Spleen (tissue), 11 donors: Measurements from ENCODE around the gene HSPA12B. TPM values are rescaled to one million over a fixed set of nuclear protein-coding genes. Genes with fewer than 3 reads are reported as not detected.

Experiments used
- DNase-seq: peaks from one replicate; pipeline ENCODE4 v3.0.0-alpha.2; 2020
- H3K27ac ChIP-seq, 8 donors: fragments of 200-600 bp; sonication (generic) in 7 of 8; 1 replicate in 4 of 8; 2 replicates in 4 of 8; pipeline versions ENCODE4 v1.5.0 to v1.8.0; 2016 to 2021; ENCODE audit warnings: inconsistent platforms in 4 of 8, mild to moderate bottlenecking in 4 of 8, moderate library complexity in 1 of 8
- H3K27me3 ChIP-seq, 7 donors: fragments of 200-600 bp; sonication (generic) in 6 of 7; replicated peaks in 1 of 7; 1 replicate in 4 of 7; 2 replicates in 3 of 7; pipeline versions ENCODE4 v1.5.0 to v1.8.0; 2016 to 2021; ENCODE audit warnings: inconsistent platforms in 3 of 7, mild to moderate bottlenecking in 1 of 7
- H3K36me3 ChIP-seq, 6 donors: fragments of 200-600 bp; sonication (generic) in 5 of 6; 1 replicate in 4 of 6; 2 replicates in 2 of 6; pipeline versions ENCODE4 v1.5.0 to v1.8.0; 2016 to 2021; ENCODE audit warnings: inconsistent platforms in 2 of 6
- H3K4me1 ChIP-seq, 6 donors: fragments of 200-600 bp; sonication (generic) in 5 of 6; 1 replicate in 3 of 6; 2 replicates in 3 of 6; pipeline versions ENCODE4 v1.5.0 to v1.8.0; 2016 to 2021; ENCODE audit warnings: inconsistent platforms in 3 of 6
- H3K4me3 ChIP-seq, 8 donors: fragments of 200-600 bp; sonication (generic) in 7 of 8; 1 replicate in 4 of 8; 2 replicates in 4 of 8; pipeline versions ENCODE4 v1.5.0 to v1.8.0; 2016 to 2021; ENCODE audit warnings: inconsistent platforms in 4 of 8, mild to moderate bottlenecking in 4 of 8, moderate library complexity in 2 of 8
- H3K9me3 ChIP-seq, 8 donors: fragments of 200-600 bp; sonication (generic) in 7 of 8; 1 replicate in 4 of 8; 2 replicates in 4 of 8; pipeline versions ENCODE4 v1.5.0 to v1.8.0; 2016 to 2021; ENCODE audit warnings: inconsistent platforms in 4 of 8
- CTCF ChIP-seq, 11 experiments: fragments of 200-600 bp in 7 of 11; fragments of 450-650 bp in 4 of 11; sonication (generic) in 4 of 11; IDR thresholded peaks in 8 of 11; conservative IDR thresholded peaks in 3 of 11; 1 replicate in 7 of 11; 2 replicates in 4 of 11; pipeline versions ENCODE4 v1.4.0 to v1.8.0; 2016 to 2021; ENCODE audit warnings: antibody characterized with exemption in 11 of 11, inconsistent platforms in 4 of 11, mild to moderate bottlenecking in 1 of 11
- POLR2A ChIP-seq, 3 donors: fragments of 450-650 bp; IDR thresholded peaks; one replicate each; pipeline ENCODE4 v1.5.1; 2017; ENCODE audit warnings: antibody characterized with exemption in 3 of 3, mild to moderate bottlenecking in 1 of 3
- POLR2AphosphoS5 ChIP-seq, 3 donors: sonication (generic); formaldehyde crosslinking; IDR thresholded peaks; one replicate each; pipeline ENCODE4 v1.5.1; 2017; ENCODE audit warnings: antibody characterized with exemption in 3 of 3
- WGBS, 5 donors: extraction: QIAGEN DNeasy Blood & Tissue Kit in 3 of 5; methylation state at CpG; one replicate each; pipeline versions ENCODE4 v1.1.5 to v1.1.7; 2013 to 2018; 5-methylcytosine and 5-hydroxymethylcytosine counted together
- intact Hi-C: fragments of 100-400 bp; cut with DNase I; formaldehyde crosslinking; loops from one replicate; pipeline ENCODE4 v1.15.0; 2023; ENCODE audit warnings: low total_unique reads
- polyA plus RNA-seq, 3 donors: library from polyadenylated mRNA; stranded (reverse); fragments of 200-250 nt; gene quantifications; one replicate each; pipeline ENCODE4 v1.2.1, GENCODE V29; 2013
- total RNA-seq, 7 donors: library from RNA; depleted of rRNA in 3 of 7; stranded (reverse); fragments of >200 nt in 3 of 7; fragmentation: NEBNext Ultra II Directional in 4 of 7; extraction: Animal tissue kit (Norgen Biotek cat#: 25700) in 4 of 7; gene quantifications; one replicate each; pipeline versions ENCODE4 v1.1.0 to v1.2.1, GENCODE V29; 2016 to 2021
- donor health status: healthy with polysubstance abuse.
- donor health status: DM: no; HTN: no; CAD: no; lungs with moderate emphysema.
- donor health status: DM: no; HTN: no; CAD: no.
- donor health status: Bipolar disorder and iron deficiency.
- donor health status: healthy.
- donor health status: DM: no; HTN: no; CAD: no.
- donor health status: DM: yes; HTN: yes; CAD: no.

HSPA12B gene
- total and polyA plus RNA-seq, 10 donors, result 5.7 to 74.0 (median 27.2) TPM

GRCh38 chr20:3765171-3765882 is 32.8 kb downstream of the HSPA12B start:
- WGBS, 5 donors, result 35 to 77% (median 69%) methylated on average over 2 to 3 of the region's 3 CpGs
- peaks cover 0 to 20% (median 0%) of the 10 kb centered on the region in 6 donors for H3K36me3 ChIP-seq
- intact Hi-C loops, result no loop called here
- peak overlapping the region in 4 of 8 donors; percentile 89 to 97 (median 94) for H3K27ac ChIP-seq
- H3K27me3 ChIP-seq, result no peaks in the 10 kb centered on the region
- peak overlapping the region in 1 of 8 donors; percentile 98 for H3K4me3 ChIP-seq
- peaks cover 12 to 93% (median 49%) of the 10 kb centered on the region in 6 donors for H3K4me1 ChIP-seq
- no peak for DNase-seq
- TF ChIP-seq POLR2A (IDR thresholded peaks at IDR 0.05) (no peak), CTCF (IDR thresholded peaks at IDR 0.05 in 8 of 11, conservative IDR thresholded peaks at IDR 0.05 in 3 of 11) (no peak), POLR2AphosphoS5 (IDR thresholded peaks at IDR 0.05) (no peak)
- no peaks in the 10 kb centered on the region for H3K9me3 ChIP-seq

- H3K27me3 ChIP-seq, result no peaks in the 10 kb centered on the region
- WGBS, 5 donors, result 24 to 43% (median 28%) methylated on average over 9 of the region's 9 CpGs
- H3K4me1 ChIP-seq, result peaks cover 12 to 81% (median 45%) of the 10 kb centered on the region in 6 donors
- no peaks in the 10 kb centered on the region for H3K9me3 ChIP-seq
- DNase-seq, result peak; percentile 77
- intact Hi-C loops, result no loop called here
- peaks cover 0 to 8% (median 0%) of the 10 kb centered on the region in 6 donors for H3K36me3 ChIP-seq
- H3K4me3 ChIP-seq, result peak overlapping the region; percentile 63 to 98 (median 82)
- peak overlapping the region in 4 of 8 donors; percentile 89 to 97 (median 94) for H3K27ac ChIP-seq
- TF ChIP-seq POLR2A (IDR thresholded peaks at IDR 0.05), result no peak
- no peak for TF ChIP-seq CTCF (IDR thresholded peaks at IDR 0.05 in 8 of 11, conservative IDR thresholded peaks at IDR 0.05 in 3 of 11)
- no peak for TF ChIP-seq POLR2AphosphoS5 (IDR thresholded peaks at IDR 0.05)
Observed at GRCh38 chr20:3766422-3767109, 34.1 kb downstream of the HSPA12B start.

DNA sequence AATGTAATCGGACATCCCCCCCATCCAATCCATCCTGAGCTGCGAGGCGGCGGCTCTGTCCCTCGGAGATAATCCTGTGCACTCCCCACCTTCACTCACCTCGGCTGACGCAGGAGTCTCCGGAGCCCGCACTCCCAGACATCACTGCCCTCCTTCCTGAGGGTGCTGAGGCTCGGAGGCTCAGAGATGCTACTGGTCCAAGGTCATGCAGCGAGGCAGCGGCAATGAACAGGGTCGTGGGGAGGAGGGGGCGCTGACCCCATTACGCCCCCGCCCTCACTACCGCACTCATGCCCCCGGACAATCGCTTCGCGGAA is 34.6 kb downstream of the HSPA12B start:
- DNase-seq, result no peak
- H3K27ac ChIP-seq, result peak overlapping the region in 5 of 8 donors; percentile 89 to 97 (median 92)
- peaks cover 0 to 3% (median 0%) of the 10 kb centered on the region in 6 donors for H3K36me3 ChIP-seq
- 1 to 3% (median 2%) methylated on average over 20 to 21 of the region's 21 CpGs for WGBS, 5 donors
- H3K9me3 ChIP-seq, result no peaks in the 10 kb centered on the region
- TF ChIP-seq CTCF (IDR thresholded peaks at IDR 0.05 in 8 of 11, conservative IDR thresholded peaks at IDR 0.05 in 3 of 11) (no peak), POLR2AphosphoS5 (IDR thresholded peaks at IDR 0.05) (no peak), POLR2A (IDR thresholded peaks at IDR 0.05) (no peak)
- no peaks in the 10 kb centered on the region for H3K27me3 ChIP-seq
- peak overlapping the region; percentile 63 to 98 (median 82) for H3K4me3 ChIP-seq
- H3K4me1 ChIP-seq, result peaks cover 12 to 78% (median 45%) of the 10 kb centered on the region in 6 donors
- intact Hi-C loops, result no loop called here
